ENCODE measurements around the gene TYRP1. TPM values are rescaled to one million over a fixed set of nuclear protein-coding genes. Genes with fewer than 3 reads are reported as not detected.

The TYRP1 gene
- total RNA-seq, 3 donors from 2014 or later (not counting 1 experiment from before 2014, with no cell fraction given): not detected

DNA sequence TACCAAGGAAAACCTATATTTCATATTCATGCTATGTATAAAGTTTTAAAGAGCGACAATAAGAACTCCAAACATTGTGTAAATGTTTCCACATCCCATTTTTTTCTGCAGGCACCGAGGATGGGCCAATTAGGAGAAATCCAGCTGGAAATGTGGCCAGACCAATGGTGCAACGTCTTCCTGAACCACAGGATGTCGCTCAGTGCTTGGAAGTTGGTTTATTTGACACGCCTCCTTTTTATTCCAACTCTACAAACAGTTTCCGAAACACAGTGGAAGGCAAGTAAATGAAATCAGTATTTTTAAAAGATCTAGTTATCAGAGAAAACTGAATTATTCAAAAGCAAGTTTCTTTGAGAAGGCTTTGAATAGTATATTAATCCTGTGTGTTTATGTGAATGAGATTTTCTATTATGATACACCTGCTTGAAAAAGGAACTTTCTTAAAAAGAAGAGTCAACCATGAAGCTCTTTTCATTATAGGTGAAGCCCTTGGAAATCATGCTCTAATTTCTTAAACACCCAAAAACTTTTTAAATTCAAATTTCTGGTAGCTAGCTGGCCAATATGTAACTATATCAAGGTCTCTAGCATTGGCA lies 9.1 kb downstream of the TYRP1 start:
- Mint-ChIP-seq H3K27me3 (ENCODE audit: low read depth in 2 of 2) (no peaks in the 10 kb centered on the region), H3K36me3 (no peaks in the 10 kb centered on the region), H3K9me3 (peaks cover 5 to 9% of the 10 kb centered on the region in 2 donors), H3K4me1 (no peaks in the 10 kb centered on the region), H3K4me3 (no peak overlapping the region), H3K27ac (no peak overlapping the region)
- no peaks in the 10 kb centered on the region for H3K4me1 ChIP-seq (ENCODE audit: control insufficient read depth, insufficient read depth, low read length)
- no peaks in the 10 kb centered on the region for H3K27me3 ChIP-seq (ENCODE audit: control insufficient read depth, insufficient read depth, low read length)
- intact Hi-C loops (cut with micrococcal nuclease): no loop called here
- DNase-seq (no peak), ATAC-seq (no peak)
- WGBS (ENCODE audit: insufficient coverage): 72% methylated on average over 3 of the region's 6 CpGs
- H3K27ac ChIP-seq (ENCODE audit: low read length): no peak overlapping the region
- H3K36me3 ChIP-seq (ENCODE audit: control insufficient read depth, insufficient read depth, low read length): no peaks in the 10 kb centered on the region
- H3K9me3 ChIP-seq (ENCODE audit: control insufficient read depth, insufficient read depth, low read length): no peaks in the 10 kb centered on the region
- no peak overlapping the region for H3K4me3 ChIP-seq (ENCODE audit: low read length)
- TF ChIP-seq, protein P1, sequence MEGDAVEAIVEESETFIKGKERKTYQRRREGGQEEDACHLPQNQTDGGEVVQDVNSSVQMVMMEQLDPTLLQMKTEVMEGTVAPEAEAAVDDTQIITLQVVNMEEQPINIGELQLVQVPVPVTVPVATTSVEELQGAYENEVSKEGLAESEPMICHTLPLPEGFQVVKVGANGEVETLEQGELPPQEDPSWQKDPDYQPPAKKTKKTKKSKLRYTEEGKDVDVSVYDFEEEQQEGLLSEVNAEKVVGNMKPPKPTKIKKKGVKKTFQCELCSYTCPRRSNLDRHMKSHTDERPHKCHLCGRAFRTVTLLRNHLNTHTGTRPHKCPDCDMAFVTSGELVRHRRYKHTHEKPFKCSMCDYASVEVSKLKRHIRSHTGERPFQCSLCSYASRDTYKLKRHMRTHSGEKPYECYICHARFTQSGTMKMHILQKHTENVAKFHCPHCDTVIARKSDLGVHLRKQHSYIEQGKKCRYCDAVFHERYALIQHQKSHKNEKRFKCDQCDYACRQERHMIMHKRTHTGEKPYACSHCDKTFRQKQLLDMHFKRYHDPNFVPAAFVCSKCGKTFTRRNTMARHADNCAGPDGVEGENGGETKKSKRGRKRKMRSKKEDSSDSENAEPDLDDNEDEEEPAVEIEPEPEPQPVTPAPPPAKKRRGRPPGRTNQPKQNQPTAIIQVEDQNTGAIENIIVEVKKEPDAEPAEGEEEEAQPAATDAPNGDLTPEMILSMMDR (IDR thresholded peaks at IDR 0.05): no peak

DNA sequence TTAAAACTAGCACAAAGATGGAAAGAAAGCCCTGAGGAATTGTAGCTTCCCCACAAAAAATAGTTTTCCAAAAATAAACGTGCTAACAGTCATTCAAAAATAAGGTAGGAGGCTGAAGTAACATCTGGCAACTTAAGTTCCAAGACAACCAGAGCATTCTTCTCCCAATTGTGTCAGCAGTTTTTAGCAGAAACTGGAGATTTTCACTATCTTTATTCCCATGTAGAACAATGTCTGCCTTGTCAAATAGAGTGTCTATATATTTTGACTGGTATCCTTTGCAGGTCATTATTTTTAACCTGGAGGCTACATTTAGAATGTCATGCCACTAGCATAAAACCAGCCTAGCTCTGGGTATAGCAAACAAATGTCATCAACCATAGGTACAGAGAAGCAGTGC lies 10.8 kb downstream of the TYRP1 start:
- ATAC-seq (no peak), DNase-seq (no peak)
- H3K27ac ChIP-seq (ENCODE audit: low read length): no peak overlapping the region
- Mint-ChIP-seq H3K4me3 (no peak overlapping the region), H3K36me3 (no peaks in the 10 kb centered on the region), H3K27ac (no peak overlapping the region), H3K4me1 (no peaks in the 10 kb centered on the region), H3K9me3 (peaks cover 7 to 11% of the 10 kb centered on the region in 2 donors), H3K27me3 (ENCODE audit: low read depth in 2 of 2) (no peaks in the 10 kb centered on the region)
- TF ChIP-seq, protein P1 (IDR thresholded peaks at IDR 0.05): no peak
- no peak overlapping the region for H3K4me3 ChIP-seq (ENCODE audit: low read length)
- H3K9me3 ChIP-seq (ENCODE audit: control insufficient read depth, insufficient read depth, low read length): no peaks in the 10 kb centered on the region
- no peaks in the 10 kb centered on the region for H3K36me3 ChIP-seq (ENCODE audit: control insufficient read depth, insufficient read depth, low read length)
- intact Hi-C loops (cut with micrococcal nuclease): no loop called here
- WGBS (ENCODE audit: insufficient coverage): 60% methylated on average over 1 of the region's 1 CpG
- H3K27me3 ChIP-seq (ENCODE audit: control insufficient read depth, insufficient read depth, low read length): no peaks in the 10 kb centered on the region
- H3K4me1 ChIP-seq (ENCODE audit: control insufficient read depth, insufficient read depth, low read length): no peaks in the 10 kb centered on the region

DNA sequence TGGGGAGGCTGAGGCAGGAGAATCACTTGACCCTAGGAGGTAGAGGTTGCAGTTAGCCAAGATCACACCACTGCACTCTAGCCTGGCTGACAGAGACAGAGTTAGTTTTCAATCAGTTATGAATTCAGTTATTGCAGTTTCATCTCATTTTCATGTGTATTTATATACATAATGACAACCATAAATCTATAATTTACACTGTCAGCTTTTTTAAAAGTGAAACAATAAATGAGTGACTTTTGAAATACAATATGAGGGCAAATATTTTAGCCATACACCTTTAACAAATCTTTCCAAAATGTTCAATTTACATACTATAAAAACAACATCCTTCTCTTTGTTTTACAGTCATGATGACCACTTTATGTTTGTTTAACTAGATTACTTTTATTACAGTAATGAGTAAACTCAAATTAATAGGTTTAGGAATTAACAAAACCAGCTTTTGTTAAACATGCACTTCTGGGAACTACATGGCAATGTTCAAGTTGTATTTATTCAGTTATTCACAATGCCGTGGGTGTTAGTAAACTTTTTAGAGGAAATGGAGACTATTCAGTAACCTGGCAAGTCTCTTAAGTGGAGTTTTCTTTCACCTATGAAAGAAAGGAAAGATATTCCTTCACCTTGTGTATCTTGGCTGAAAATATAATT lies 12.7 kb downstream of the TYRP1 start:
- Histone ChIP-seq H3K4me3 (ENCODE audit: low read length) (no peak overlapping the region), H3K36me3 (ENCODE audit: control insufficient read depth, insufficient read depth, low read length) (no peaks in the 10 kb centered on the region), H3K9me3 (ENCODE audit: control insufficient read depth, insufficient read depth, low read length) (no peaks in the 10 kb centered on the region), H3K4me1 (ENCODE audit: control insufficient read depth, insufficient read depth, low read length) (no peaks in the 10 kb centered on the region), H3K27me3 (ENCODE audit: control insufficient read depth, insufficient read depth, low read length) (no peaks in the 10 kb centered on the region), H3K27ac (ENCODE audit: low read length) (no peak overlapping the region)
- Mint-ChIP-seq H3K4me3 (no peak overlapping the region), H3K36me3 (no peaks in the 10 kb centered on the region), H3K9me3 (peaks cover 7 to 8% of the 10 kb centered on the region in 2 donors), H3K4me1 (no peaks in the 10 kb centered on the region), H3K27ac (no peak overlapping the region), H3K27me3 (ENCODE audit: low read depth in 2 of 2) (no peaks in the 10 kb centered on the region)
- ATAC-seq (no peak), DNase-seq (no peak)
- intact Hi-C loops (cut with micrococcal nuclease): no loop called here
- WGBS (ENCODE audit: insufficient coverage): 67% methylated on average over 1 of the region's 1 CpG
- TF ChIP-seq, protein P1 (IDR thresholded peaks at IDR 0.05): no peak

Data from natural killer cell (primary cell).